IgD-negative memory B cell (primary cell): ENCODE measurements around the gene LRRC45. TPM values are rescaled to one million over a fixed set of nuclear protein-coding genes. Genes with fewer than 3 reads are reported as not detected.
A peak's percentile ranks its signal among the peaks of the same experiment; 100 is the strongest.

Experiments
- H3K27ac Mint-ChIP-seq, 3 donors: one replicate each; pipeline ENCODE4 v1.8.0; 2020 to 2022; ENCODE audit warnings: mild to moderate bottlenecking in 3 of 3, mixed read lengths in 3 of 3, moderate library complexity in 1 of 3
- H3K27me3 Mint-ChIP-seq: one replicate; pipeline ENCODE4 v1.8.0; 2021; ENCODE audit warnings: mixed read lengths
- H3K36me3 Mint-ChIP-seq: one replicate; pipeline ENCODE4 v1.8.0; 2020; ENCODE audit warnings: mild to moderate bottlenecking, mixed read lengths
- H3K4me1 Mint-ChIP-seq, 3 donors: one replicate each; pipeline ENCODE4 v1.8.0; 2020 to 2022; ENCODE audit warnings: mixed read lengths in 3 of 3, mild to moderate bottlenecking in 1 of 3
- H3K4me3 Mint-ChIP-seq, 4 donors: one replicate each; pipeline ENCODE4 v1.8.0; 2020 to 2022; ENCODE audit warnings: mild to moderate bottlenecking in 4 of 4, mixed read lengths in 4 of 4, moderate library complexity in 3 of 4
- H3K9me3 Mint-ChIP-seq, 3 donors: one replicate each; pipeline ENCODE4 v1.8.0; 2020 to 2021; ENCODE audit warnings: mixed read lengths in 3 of 3, mild to moderate bottlenecking in 1 of 3
- polyA plus RNA-seq: library from polyadenylated mRNA; unstranded; fragments of 300-500 nt; fragmentation: Illumina TruSeq; gene quantifications from one replicate; pipeline ENCODE4 v1.2.3, GENCODE V29; 2021

Gene LRRC45
- polyA plus RNA-seq, 1 donor from 2014 or later: 5.3 TPM

- H3K27ac Mint-ChIP-seq: peak overlapping the region in 1 of 3 donors; percentile 10
- H3K27me3 Mint-ChIP-seq: no peaks in the 10 kb centered on the region
- peak overlapping the region in 1 of 4 donors; percentile 32 for H3K4me3 Mint-ChIP-seq
- no peaks in the 10 kb centered on the region for H3K36me3 Mint-ChIP-seq
- no peaks in the 10 kb centered on the region for H3K9me3 Mint-ChIP-seq
- peaks cover 0 to 4% (median 0%) of the 10 kb centered on the region in 3 donors for H3K4me1 Mint-ChIP-seq
Observed at GRCh38 chr17:82060001-82060380, 36.9 kb downstream of the LRRC45 start.

GRCh38 chr17:82060614-82061013, 37.5 kb downstream of the LRRC45 start:
- Mint-ChIP-seq H3K27me3 (no peaks in the 10 kb centered on the region), H3K27ac (no peak overlapping the region), H3K4me3 (no peak overlapping the region), H3K4me1 (peaks cover 0 to 4% (median 0%) of the 10 kb centered on the region in 3 donors), H3K36me3 (no peaks in the 10 kb centered on the region), H3K9me3 (no peaks in the 10 kb centered on the region)

- no peak overlapping the region for H3K27ac Mint-ChIP-seq
- no peak overlapping the region for H3K4me3 Mint-ChIP-seq
- H3K27me3 Mint-ChIP-seq: no peaks in the 10 kb centered on the region
- H3K4me1 Mint-ChIP-seq: peaks cover 0 to 6% (median 0%) of the 10 kb centered on the region in 3 donors
- no peaks in the 10 kb centered on the region for H3K9me3 Mint-ChIP-seq
- H3K36me3 Mint-ChIP-seq: no peaks in the 10 kb centered on the region
Observed at GRCh38 chr17:82061047-82061925, 38.2 kb downstream of the LRRC45 start.

- Mint-ChIP-seq H3K27ac (no peak overlapping the region), H3K36me3 (no peaks in the 10 kb centered on the region), H3K9me3 (no peaks in the 10 kb centered on the region), H3K4me3 (no peak overlapping the region), H3K4me1 (peaks cover 0 to 10% (median 0%) of the 10 kb centered on the region in 3 donors), H3K27me3 (no peaks in the 10 kb centered on the region)
Observed at GRCh38 chr17:82062076-82062983, 39.2 kb downstream of the LRRC45 start.

GRCh38 chr17:82062984-82063368, 39.9 kb downstream of the LRRC45 start:
- Mint-ChIP-seq H3K27ac (peak overlapping the region in 1 of 3 donors; percentile 46), H3K36me3 (no peaks in the 10 kb centered on the region), H3K27me3 (no peaks in the 10 kb centered on the region), H3K4me1 (peaks cover 0 to 10% (median 0%) of the 10 kb centered on the region in 3 donors), H3K4me3 (no peak overlapping the region), H3K9me3 (no peaks in the 10 kb centered on the region)

GRCh38 chr17:82063424-82064415, 40.6 kb downstream of the LRRC45 start:
- no peaks in the 10 kb centered on the region for H3K36me3 Mint-ChIP-seq
- H3K27me3 Mint-ChIP-seq: no peaks in the 10 kb centered on the region
- H3K4me3 Mint-ChIP-seq: peak overlapping the region; percentile 69 to 86 (median 79)
- no peaks in the 10 kb centered on the region for H3K9me3 Mint-ChIP-seq
- peak overlapping the region in 2 of 3 donors; percentile 87 to 89 for H3K27ac Mint-ChIP-seq
- peaks cover 0 to 10% (median 0%) of the 10 kb centered on the region in 3 donors for H3K4me1 Mint-ChIP-seq

- Mint-ChIP-seq H3K4me1 (peaks cover 0 to 10% (median 0%) of the 10 kb centered on the region in 3 donors), H3K27ac (peak overlapping the region in 2 of 3 donors; percentile 87 to 89), H3K9me3 (no peaks in the 10 kb centered on the region), H3K4me3 (peak overlapping the region; percentile 69 to 86 (median 79)), H3K36me3 (no peaks in the 10 kb centered on the region), H3K27me3 (no peaks in the 10 kb centered on the region)
Observed at GRCh38 chr17:82064433-82065192, 41.5 kb downstream of the LRRC45 start.

- H3K4me1 Mint-ChIP-seq: peaks cover 0 to 10% (median 0%) of the 10 kb centered on the region in 3 donors
Observed at GRCh38 chr17:82065193-82065637, 42.1 kb downstream of the LRRC45 start.

GRCh38 chr17:82065638-82066303, 42.7 kb downstream of the LRRC45 start, which contains the start of gene DUS1L:
Gene DUS1L, minus strand, starts transcription at chr17:82065804. Its CDS starts 745 bp downstream, at chr17:82065059.
- no peaks in the 10 kb centered on the region for H3K36me3 Mint-ChIP-seq
- no peaks in the 10 kb centered on the region for H3K27me3 Mint-ChIP-seq
- peak within 1 kb of the TSS; percentile 87 to 95 (median 93) for H3K27ac Mint-ChIP-seq
- H3K4me3 Mint-ChIP-seq: peak within 1 kb of the TSS; percentile 81 to 94 (median 88)
- peaks cover 0 to 10% (median 0%) of the 10 kb centered on the region in 3 donors for H3K4me1 Mint-ChIP-seq
- no peaks in the 10 kb centered on the region for H3K9me3 Mint-ChIP-seq

More at GRCh38 chr17:82065193-82065637, 42.1 kb downstream of the LRRC45 start:
- no peaks in the 10 kb centered on the region for H3K27me3 Mint-ChIP-seq
- H3K9me3 Mint-ChIP-seq: no peaks in the 10 kb centered on the region
- H3K27ac Mint-ChIP-seq: peak overlapping the region in 2 of 3 donors; percentile 71 to 87
- H3K4me3 Mint-ChIP-seq: peak overlapping the region; percentile 69 to 86 (median 79)
- no peaks in the 10 kb centered on the region for H3K36me3 Mint-ChIP-seq

GRCh38 chr17:82070611-82071010, 47.5 kb downstream of the LRRC45 start:
- Mint-ChIP-seq H3K9me3 (peaks cover 0 to under 1% (median 0%) of the 10 kb centered on the region in 3 donors), H3K27me3 (peaks cover 4% of the 10 kb centered on the region), H3K4me3 (peak overlapping the region in 1 of 4 donors; percentile 58), H3K36me3 (no peaks in the 10 kb centered on the region), H3K4me1 (peaks cover 0 to 6% (median 0%) of the 10 kb centered on the region in 3 donors), H3K27ac (peak overlapping the region in 1 of 3 donors; percentile 19)

- no peak overlapping the region for H3K27ac Mint-ChIP-seq
Observed at GRCh38 chr17:82072827-82073226, 49.7 kb downstream of the LRRC45 start.

GRCh38 chr17:82073446-82073845, 50.3 kb downstream of the LRRC45 start:
- no peaks in the 10 kb centered on the region for H3K36me3 Mint-ChIP-seq
- peak overlapping the region in 1 of 4 donors; percentile 50 for H3K4me3 Mint-ChIP-seq
- H3K4me1 Mint-ChIP-seq: peaks cover 0 to 4% (median 0%) of the 10 kb centered on the region in 3 donors
- H3K27ac Mint-ChIP-seq: peak overlapping the region in 1 of 3 donors; percentile 48
- H3K9me3 Mint-ChIP-seq: peaks cover 0 to 3% (median 0%) of the 10 kb centered on the region in 3 donors
- peaks cover 7% of the 10 kb centered on the region for H3K27me3 Mint-ChIP-seq

More at GRCh38 chr17:82072827-82073226, 49.7 kb downstream of the LRRC45 start:
- peaks cover 0 to 3% (median 0%) of the 10 kb centered on the region in 3 donors for H3K9me3 Mint-ChIP-seq
- no peaks in the 10 kb centered on the region for H3K36me3 Mint-ChIP-seq
- H3K4me3 Mint-ChIP-seq: peak overlapping the region in 1 of 4 donors; percentile 50
- H3K4me1 Mint-ChIP-seq: peaks cover 0 to 4% (median 0%) of the 10 kb centered on the region in 3 donors
- peaks cover 7% of the 10 kb centered on the region for H3K27me3 Mint-ChIP-seq
